Activated CD8-positive, alpha-beta memory T cell treated with anti-CD3 and anti-CD28 coated beads, Interleukin-2, amount 10 ng/mL, durations not matched to agents 7 days and 5 days (primary cell): ENCODE measurements around the gene TSPAN9. TPM values are rescaled to one million over a fixed set of nuclear protein-coding genes. Genes with fewer than 3 reads are reported as not detected.

Experiments used
- ATAC-seq: fragments of 150-1000 bp; cut with Tn5 transposase; one replicate; pipeline ENCODE4 v1.10.0; 2021; ENCODE audit warnings: moderate library complexity
- CTCF ChIA-PET: fragments of 350-600 bp; sonication (Branson Sonifier 250); formaldehyde crosslinking; loops from one replicate; lab custom pipeline; 2021; ENCODE audit warnings: antibody characterized with exemption; lab: Charles Lee
- DNase-seq: peaks from one replicate; pipeline ENCODE4 v3.0.0-alpha.2; 2020
- H3K27ac Mint-ChIP-seq: one replicate; pipeline ENCODE4 v1.8.0; 2021; ENCODE audit warnings: mild to moderate bottlenecking, mixed read lengths
- H3K27me3 Mint-ChIP-seq: one replicate; pipeline ENCODE4 v1.8.0; 2021; ENCODE audit warnings: mixed read lengths
- H3K36me3 Mint-ChIP-seq: one replicate; pipeline ENCODE4 v1.8.0; 2021; ENCODE audit warnings: mild to moderate bottlenecking, mixed read lengths
- H3K4me1 Mint-ChIP-seq: one replicate; pipeline ENCODE4 v1.8.0; 2021; ENCODE audit warnings: mixed read lengths
- H3K4me3 Mint-ChIP-seq: one replicate; pipeline ENCODE4 v1.8.0; 2021; ENCODE audit warnings: mild to moderate bottlenecking, moderate library complexity, mixed read lengths
- H3K9me3 Mint-ChIP-seq: one replicate; pipeline ENCODE4 v1.8.0; 2022; ENCODE audit warnings: low read depth, mixed read lengths
- total RNA-seq, 2 experiments: library from RNA; stranded (reverse); gene quantifications; one replicate each; pipeline ENCODE4 v1.2.3, GENCODE V29; 2021

The TSPAN9 gene
- total RNA-seq, 2 experiments from 2014 or later = not detected

DNA sequence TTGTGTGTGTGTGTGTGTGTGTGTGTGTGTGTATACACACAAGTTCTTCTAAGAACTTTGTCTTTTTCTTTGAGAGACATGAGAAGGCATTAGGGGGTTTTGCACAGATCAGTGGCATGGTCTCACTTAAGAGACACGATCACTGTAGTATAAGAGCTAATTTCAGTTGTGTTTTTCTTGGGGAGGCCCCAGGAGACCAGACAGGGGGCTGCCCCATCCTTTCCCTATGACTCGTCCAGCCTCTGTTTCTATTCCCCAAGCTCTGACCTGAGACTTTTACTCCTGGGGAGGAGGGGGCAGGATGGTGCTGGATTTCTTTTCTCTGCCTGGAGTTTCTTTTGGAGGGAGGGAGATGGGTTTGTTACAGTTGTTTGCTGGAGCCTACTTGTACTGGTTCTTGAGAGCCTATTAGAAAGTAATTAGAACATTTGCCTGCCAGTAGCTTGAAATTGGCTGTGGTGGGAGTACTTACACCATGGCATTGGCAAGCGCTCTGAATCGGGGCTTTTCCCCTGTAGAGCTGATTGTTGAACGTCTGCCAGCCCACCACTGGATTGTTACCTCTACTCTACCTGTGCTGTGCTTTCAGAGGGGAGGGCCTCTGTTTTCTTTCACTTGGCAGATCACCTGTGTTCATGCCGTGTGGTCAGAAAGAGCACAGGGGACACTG is 109.5 kb downstream of the TSPAN9 start:
- no peak overlapping the region for H3K4me3 Mint-ChIP-seq
- no peaks in the 10 kb centered on the region for H3K4me1 Mint-ChIP-seq
- CTCF ChIA-PET = interaction anchor here (1.2 kb wide), 1 partner anchor 16 kb away, joined by 4 read pairs; no protein-coding TSS in a partner anchor
- no peak for ATAC-seq
- peaks cover 13% of the 10 kb centered on the region for H3K27me3 Mint-ChIP-seq
- no peaks in the 10 kb centered on the region for H3K9me3 Mint-ChIP-seq
- no peak overlapping the region for H3K27ac Mint-ChIP-seq
- no peaks in the 10 kb centered on the region for H3K36me3 Mint-ChIP-seq
- no peak for DNase-seq

DNA sequence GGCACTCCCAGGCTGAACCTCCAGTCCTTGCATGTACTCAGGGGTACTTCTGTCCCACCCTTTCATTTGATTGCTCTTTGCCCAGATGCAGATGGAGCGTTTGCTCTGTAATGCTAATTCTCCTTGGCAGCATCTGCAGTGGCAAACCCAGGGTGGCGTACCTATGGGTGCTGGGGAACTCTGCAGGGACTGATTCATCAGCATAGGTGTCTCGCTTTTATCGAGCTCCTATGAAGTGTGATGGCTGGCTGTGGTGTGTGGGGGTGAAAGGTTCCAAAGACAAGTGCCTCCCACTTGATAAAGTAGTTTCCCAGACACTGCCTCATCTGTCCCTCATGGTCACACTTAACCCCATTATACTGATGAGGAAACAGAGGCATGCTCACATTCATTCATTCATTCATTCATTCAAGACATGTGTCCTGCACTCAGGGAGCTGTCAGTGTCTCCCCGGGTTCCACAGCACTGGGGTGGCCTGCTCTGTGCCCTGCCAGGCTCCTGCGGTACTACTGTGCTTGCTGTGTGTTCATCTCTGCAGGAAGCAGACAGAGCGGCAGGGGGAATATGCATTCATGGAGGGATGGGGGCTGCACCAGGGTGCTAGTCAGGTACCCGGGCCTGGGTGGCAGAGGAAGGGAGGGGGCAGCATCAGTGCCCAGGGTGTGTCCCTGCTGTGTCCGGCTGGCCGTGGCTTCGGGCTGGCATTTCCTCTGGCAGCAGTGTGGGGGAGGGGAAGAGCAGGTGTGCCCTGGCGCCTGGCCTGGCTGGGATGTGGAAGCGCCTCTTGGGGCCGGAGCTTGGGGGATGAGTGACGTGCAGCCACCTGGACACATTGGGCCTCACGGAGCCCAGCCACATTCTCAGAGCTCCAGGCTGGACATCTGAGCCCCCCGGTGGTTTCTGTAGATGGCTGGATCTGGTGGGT is 110.9 kb downstream of the TSPAN9 start:
- Mint-ChIP-seq H3K9me3 (no peaks in the 10 kb centered on the region), H3K27me3 (peaks cover 19% of the 10 kb centered on the region), H3K4me3 (no peak overlapping the region), H3K36me3 (no peaks in the 10 kb centered on the region), H3K27ac (no peak overlapping the region), H3K4me1 (no peaks in the 10 kb centered on the region)
- CTCF ChIA-PET = no interaction called here
- DNase-seq (no peak), ATAC-seq (no peak)

DNA sequence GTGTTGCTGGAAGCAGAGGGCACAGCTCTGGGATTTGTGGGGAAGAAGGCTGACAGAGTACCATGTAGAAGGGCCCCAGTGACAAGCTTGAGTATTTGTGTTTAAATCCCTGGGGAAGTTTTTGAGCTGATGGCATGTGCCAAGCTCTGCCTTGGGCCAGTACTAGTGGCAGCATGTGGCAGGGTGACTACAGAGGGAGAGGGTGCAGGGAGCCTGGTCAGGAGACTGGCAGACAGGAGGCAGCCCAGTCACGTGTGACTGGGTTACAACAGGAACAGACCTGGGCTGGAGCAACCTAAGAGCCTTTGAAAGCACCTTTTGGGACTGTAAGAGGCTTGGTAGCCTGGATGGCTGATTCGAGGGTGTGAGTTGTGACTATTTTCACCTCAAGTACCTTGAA is 112.1 kb downstream of the TSPAN9 start:
- no peak overlapping the region for H3K4me3 Mint-ChIP-seq
- H3K27ac Mint-ChIP-seq = no peak overlapping the region

DNA sequence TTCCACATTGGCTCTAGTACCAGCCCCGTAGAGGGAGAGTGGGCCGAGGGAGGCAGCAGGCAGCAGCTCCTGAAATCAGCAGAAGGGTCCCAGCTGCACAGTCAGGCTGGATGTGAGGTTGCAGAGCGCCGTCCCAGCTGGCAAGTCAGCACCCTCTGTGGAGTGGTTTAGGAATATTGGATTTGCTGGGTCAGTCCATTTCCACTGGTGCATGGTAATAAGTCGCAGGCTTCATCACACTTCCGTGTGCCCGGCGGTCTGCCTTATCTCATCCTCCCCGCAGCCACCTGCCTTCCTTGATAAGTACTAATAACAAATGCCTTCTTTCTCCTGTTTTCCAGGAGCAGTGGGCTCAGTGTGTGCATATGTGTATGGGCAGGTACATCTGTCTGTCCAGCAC is 112.9 kb downstream of the TSPAN9 start:
- DNase-seq (no peak), ATAC-seq (no peak)
- H3K9me3 Mint-ChIP-seq = no peaks in the 10 kb centered on the region
- H3K27me3 Mint-ChIP-seq = peaks cover 19% of the 10 kb centered on the region
- H3K36me3 Mint-ChIP-seq = no peaks in the 10 kb centered on the region
- H3K4me3 Mint-ChIP-seq = no peak overlapping the region
- H3K4me1 Mint-ChIP-seq = no peaks in the 10 kb centered on the region
- CTCF ChIA-PET = no interaction called here
- no peak overlapping the region for H3K27ac Mint-ChIP-seq

More for the DNA sequence above, 112.1 kb downstream of the TSPAN9 start:
- no peaks in the 10 kb centered on the region for H3K36me3 Mint-ChIP-seq
- H3K4me1 Mint-ChIP-seq = no peaks in the 10 kb centered on the region
- CTCF ChIA-PET = no interaction called here
- DNase-seq (no peak), ATAC-seq (no peak)
- no peaks in the 10 kb centered on the region for H3K9me3 Mint-ChIP-seq
- H3K27me3 Mint-ChIP-seq = peaks cover 19% of the 10 kb centered on the region

DNA sequence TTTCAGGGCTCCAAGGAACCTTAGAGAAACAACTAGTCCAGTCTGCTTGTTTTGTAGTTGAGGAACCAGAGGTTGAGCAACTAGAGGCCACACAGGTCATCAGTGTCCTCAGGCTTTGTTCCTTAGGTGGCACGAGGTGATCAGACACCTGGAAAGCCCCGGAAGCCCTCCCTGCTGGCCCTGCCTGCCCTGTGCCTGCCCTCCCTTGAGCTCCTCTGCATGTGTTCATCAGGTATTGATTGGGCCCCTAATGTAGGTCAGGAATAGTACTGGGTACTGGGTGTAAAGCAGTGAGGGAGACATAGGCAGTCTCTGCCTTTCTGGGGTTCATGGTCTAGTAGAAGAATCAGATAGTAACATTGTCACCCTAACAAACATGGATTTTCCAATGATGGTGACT is 114.3 kb downstream of the TSPAN9 start:
- Mint-ChIP-seq H3K27ac (no peak overlapping the region), H3K27me3 (peaks cover 18% of the 10 kb centered on the region), H3K9me3 (no peaks in the 10 kb centered on the region), H3K36me3 (no peaks in the 10 kb centered on the region), H3K4me3 (no peak overlapping the region), H3K4me1 (no peaks in the 10 kb centered on the region)
- CTCF ChIA-PET = no interaction called here
- ATAC-seq (no peak), DNase-seq (no peak)

DNA sequence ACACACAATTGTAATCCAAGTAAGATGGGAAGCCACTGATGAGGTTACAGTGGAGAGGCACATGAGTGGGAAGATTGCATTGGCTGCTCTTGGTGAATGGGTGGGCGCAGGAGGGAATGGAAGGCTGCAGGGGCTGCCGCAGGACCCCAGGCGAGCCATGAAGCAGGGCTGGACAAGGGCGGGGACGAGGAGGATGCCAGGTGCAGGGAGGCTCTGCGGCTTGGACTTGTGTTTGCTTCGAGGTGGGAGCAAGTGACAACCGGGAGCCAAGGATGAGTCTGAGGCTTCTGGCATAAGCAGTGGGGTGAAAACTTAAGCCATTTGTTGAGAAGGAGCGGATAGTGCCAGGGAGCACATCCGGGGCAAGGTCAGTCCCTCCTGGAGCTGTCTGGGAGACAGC is 115.0 kb downstream of the TSPAN9 start:
- Mint-ChIP-seq H3K9me3 (no peaks in the 10 kb centered on the region), H3K4me3 (no peak overlapping the region), H3K36me3 (no peaks in the 10 kb centered on the region), H3K4me1 (no peaks in the 10 kb centered on the region), H3K27me3 (peaks cover 20% of the 10 kb centered on the region), H3K27ac (no peak overlapping the region)
- no peak for DNase-seq
- ATAC-seq = no peak
- CTCF ChIA-PET = interaction anchor here (1.2 kb wide), 1 partner anchor 13 kb away, joined by 3 read pairs; no protein-coding TSS in a partner anchor

DNA sequence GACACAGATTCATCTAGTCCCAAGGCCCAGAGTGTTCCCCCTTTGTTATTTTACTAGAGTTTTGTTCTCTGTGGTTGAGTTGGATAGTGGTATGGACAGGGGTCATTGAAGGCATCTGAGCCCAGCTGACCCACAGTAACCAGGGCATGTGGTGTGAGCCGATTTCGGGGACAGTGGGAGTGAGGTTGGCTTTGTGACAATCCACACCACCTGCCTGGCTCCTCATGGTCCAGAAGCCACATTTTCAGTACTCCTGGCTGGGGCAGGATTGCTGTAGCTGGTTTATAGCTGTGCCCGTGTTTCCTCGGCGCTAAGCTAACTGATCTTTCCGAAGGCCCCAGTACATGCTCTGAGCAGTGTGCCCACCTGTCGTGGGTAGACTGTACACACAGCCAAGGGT is 116.0 kb downstream of the TSPAN9 start:
- no peak for ATAC-seq
- H3K9me3 Mint-ChIP-seq = no peaks in the 10 kb centered on the region
- CTCF ChIA-PET = interaction anchor here (1.2 kb wide), 1 partner anchor 12 kb away, joined by 3 read pairs; no protein-coding TSS in a partner anchor

DNA sequence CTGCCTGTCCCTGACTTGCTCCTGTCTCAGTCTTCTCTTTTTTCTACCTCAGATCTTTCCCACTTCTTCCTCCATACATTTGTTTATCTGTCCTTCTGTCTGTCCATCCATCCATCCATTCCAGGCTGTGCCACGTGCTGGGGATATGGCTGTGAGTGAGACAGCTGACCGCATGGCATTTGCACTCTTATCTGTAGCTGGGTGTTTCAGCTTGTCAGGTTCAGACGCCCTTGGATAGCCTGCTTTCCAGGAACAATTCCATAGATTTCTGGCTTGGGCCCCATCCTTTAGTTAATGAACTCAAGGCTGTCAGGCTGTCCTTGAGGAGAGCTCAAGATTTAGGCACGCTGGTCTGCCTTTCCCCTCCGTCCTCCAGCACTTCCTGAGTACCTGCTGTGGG is 116.6 kb downstream of the TSPAN9 start:
- DNase-seq (no peak), ATAC-seq (no peak)
- H3K4me3 Mint-ChIP-seq = no peak overlapping the region
- peaks cover 20% of the 10 kb centered on the region for H3K27me3 Mint-ChIP-seq
- no peaks in the 10 kb centered on the region for H3K36me3 Mint-ChIP-seq
- H3K27ac Mint-ChIP-seq = no peak overlapping the region
- no peaks in the 10 kb centered on the region for H3K9me3 Mint-ChIP-seq
- CTCF ChIA-PET = interaction anchor here (1.2 kb wide), 1 partner anchor 11 kb away, joined by 3 read pairs; no protein-coding TSS in a partner anchor
- no peaks in the 10 kb centered on the region for H3K4me1 Mint-ChIP-seq

More for the DNA sequence above, 116.0 kb downstream of the TSPAN9 start:
- H3K27ac Mint-ChIP-seq = no peak overlapping the region
- no peak for DNase-seq
- H3K4me3 Mint-ChIP-seq = no peak overlapping the region
- peaks cover 20% of the 10 kb centered on the region for H3K27me3 Mint-ChIP-seq
- H3K4me1 Mint-ChIP-seq = no peaks in the 10 kb centered on the region
- H3K36me3 Mint-ChIP-seq = no peaks in the 10 kb centered on the region

DNA sequence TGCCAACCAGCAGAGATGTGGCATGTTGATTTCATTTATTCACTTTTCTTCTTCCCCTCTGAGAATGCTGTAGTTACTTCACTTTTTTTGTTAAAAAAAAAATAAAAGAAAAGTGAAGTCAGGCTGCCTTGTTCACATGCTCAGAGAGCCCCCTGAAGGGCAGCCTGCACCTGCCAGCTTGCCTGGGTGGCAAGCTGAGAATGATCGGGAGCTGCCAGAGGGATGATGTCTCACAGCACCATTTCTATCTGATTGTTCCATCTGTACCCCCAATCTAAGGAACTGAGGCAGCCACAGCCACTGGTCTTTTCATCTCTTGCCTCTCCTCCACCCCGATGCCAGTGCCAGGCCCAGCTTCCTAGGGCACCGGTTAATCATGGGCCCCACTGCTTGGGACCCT is 118.2 kb downstream of the TSPAN9 start:
- CTCF ChIA-PET = no interaction called here
- Mint-ChIP-seq H3K4me3 (no peak overlapping the region), H3K27ac (no peak overlapping the region), H3K9me3 (no peaks in the 10 kb centered on the region), H3K36me3 (no peaks in the 10 kb centered on the region), H3K4me1 (peaks cover 4% of the 10 kb centered on the region), H3K27me3 (peaks cover 31% of the 10 kb centered on the region)
- DNase-seq (no peak), ATAC-seq (no peak)

DNA sequence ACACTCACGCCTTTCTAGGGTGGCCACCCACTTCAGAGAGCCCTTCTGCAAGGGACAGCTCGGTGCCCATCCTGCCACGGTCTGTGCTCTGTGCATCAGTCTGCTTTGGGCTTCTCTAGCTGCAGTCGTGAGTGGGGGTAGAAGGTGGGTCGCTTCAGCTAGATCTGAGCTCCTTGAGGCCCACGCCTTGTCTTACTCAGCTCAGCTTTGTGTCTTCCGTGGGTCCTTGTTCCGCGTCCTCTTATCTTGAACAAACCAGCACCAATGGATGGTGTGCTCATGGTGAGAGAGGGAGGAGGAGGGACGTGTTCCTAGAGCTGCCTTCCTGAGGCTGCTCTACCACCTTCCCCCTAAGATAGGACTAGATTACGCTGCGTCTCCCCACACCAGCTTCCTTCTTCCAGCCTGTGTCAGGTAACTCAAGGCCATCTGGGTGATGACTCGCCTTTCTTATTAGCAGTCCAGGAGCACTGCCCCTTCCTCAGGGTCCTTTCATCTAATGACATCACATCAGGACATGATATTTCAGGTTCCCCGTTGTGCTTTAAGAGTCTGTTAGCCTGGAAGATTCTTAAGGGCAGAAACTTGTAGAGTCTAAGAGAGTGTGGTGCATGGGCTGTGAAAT is 118.8 kb downstream of the TSPAN9 start:
- Mint-ChIP-seq H3K27ac (no peak overlapping the region), H3K4me1 (peaks cover 4% of the 10 kb centered on the region), H3K27me3 (peaks cover 30% of the 10 kb centered on the region), H3K9me3 (no peaks in the 10 kb centered on the region), H3K4me3 (no peak overlapping the region), H3K36me3 (no peaks in the 10 kb centered on the region)
- no peak for DNase-seq
- ATAC-seq = no peak
- CTCF ChIA-PET = no interaction called here

DNA sequence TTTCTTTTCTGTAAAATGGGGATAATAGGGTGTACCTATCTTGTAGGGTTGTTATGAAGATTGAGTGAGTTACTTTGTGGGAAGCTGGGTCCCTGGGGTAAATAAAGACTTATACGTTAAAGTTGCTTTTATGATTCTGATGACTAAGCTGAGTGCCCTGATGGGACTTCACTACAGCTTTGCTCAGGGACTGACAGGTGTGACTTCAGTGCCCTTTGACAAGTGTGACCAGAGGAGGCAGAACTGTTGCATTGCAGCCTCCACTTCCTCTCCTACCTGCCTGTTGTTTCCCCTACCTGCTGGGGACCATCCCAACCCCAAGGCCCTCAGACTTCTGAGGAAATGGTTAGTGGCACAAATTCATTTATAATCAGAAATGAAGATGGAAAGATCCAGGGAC is 119.3 kb downstream of the TSPAN9 start:
- Mint-ChIP-seq H3K9me3 (no peaks in the 10 kb centered on the region), H3K27ac (no peak overlapping the region)
- CTCF ChIA-PET = no interaction called here

DNA sequence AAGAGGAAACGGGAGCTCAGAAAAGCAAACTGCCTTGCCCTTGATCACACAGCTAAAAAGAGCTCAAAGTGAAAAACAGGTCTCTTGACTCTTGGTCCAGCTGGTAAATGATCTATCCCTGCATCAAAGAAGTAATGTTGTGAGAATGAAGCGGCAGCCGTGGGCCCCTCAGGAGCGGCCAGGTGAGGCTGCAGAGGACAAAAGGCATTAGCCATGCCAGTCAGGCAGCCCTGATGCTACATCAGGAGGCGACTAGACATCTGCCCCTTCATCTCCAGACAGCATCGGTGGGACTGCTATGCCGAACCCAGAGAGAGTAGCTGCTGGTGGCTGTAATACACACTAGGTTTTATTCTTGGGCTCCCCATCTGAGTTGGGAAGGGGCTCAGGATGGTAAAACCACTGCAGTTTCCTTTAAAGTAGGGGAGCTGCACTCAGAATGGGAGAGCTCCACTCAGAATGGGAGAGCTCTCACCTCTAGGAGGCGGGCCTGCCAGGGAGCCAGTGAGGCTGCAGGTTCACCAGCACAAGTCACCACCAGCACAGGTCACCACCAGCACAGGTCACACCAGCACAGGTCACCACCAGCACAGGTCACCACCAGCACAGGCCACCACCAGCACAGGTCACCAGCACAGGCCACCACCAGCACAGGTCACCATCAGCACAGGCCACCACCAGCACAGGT is 120.1 kb downstream of the TSPAN9 start:
- CTCF ChIA-PET = interaction anchor here (0.9 kb wide), 1 partner anchor 124 kb away, joined by 5 read pairs; no protein-coding TSS in a partner anchor
- ATAC-seq = no peak

More for the DNA sequence above, 119.3 kb downstream of the TSPAN9 start:
- Mint-ChIP-seq H3K4me1 (peaks cover 6% of the 10 kb centered on the region), H3K4me3 (no peak overlapping the region), H3K27me3 (peaks cover 35% of the 10 kb centered on the region), H3K36me3 (no peaks in the 10 kb centered on the region)
- no peak for ATAC-seq
- DNase-seq = no peak

DNA sequence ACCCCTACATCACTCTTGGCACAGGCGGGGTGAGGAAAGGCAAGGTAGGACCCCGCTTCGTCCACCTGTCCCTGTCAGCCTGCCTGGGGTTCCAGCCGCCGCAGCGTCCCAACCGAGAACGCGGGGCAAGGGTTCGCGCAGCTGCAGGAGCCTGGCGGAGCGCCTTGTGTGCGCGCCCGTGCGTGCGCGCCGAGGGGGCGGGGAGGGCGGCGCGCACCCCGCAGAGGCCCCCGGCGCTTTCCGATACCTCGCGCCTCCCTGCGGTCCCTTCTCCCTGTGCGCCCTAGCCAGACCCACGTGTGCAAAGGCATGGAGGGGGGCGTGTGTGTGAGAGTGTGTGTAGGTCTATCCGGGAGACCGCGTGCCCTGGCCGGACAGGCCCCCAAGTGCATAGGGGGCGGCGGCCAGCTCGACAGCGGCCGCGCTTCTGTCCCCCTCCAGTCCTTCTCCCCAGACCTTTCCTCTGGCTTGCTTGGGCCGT is 122.4 kb downstream of the TSPAN9 start:
- no peak for ATAC-seq
- Mint-ChIP-seq H3K27me3 (peaks cover 47% of the 10 kb centered on the region), H3K4me3 (no peak overlapping the region), H3K27ac (no peak overlapping the region), H3K9me3 (no peaks in the 10 kb centered on the region), H3K36me3 (no peaks in the 10 kb centered on the region), H3K4me1 (peaks cover 6% of the 10 kb centered on the region)
- DNase-seq = no peak
- CTCF ChIA-PET = no interaction called here

More for the DNA sequence above, 120.1 kb downstream of the TSPAN9 start:
- peaks cover 6% of the 10 kb centered on the region for H3K4me1 Mint-ChIP-seq
- H3K4me3 Mint-ChIP-seq = no peak overlapping the region
- peaks cover 35% of the 10 kb centered on the region for H3K27me3 Mint-ChIP-seq
- H3K9me3 Mint-ChIP-seq = no peaks in the 10 kb centered on the region
- no peak for DNase-seq
- no peaks in the 10 kb centered on the region for H3K36me3 Mint-ChIP-seq
- H3K27ac Mint-ChIP-seq = no peak overlapping the region
